PFSK-1 (cell line): ENCODE results near the gene FNBP1.

Experiments
- FOXP2 ChIP-seq: optimal IDR thresholded peaks from 2 replicates; pipeline ENCODE3; 2011; ENCODE audit warnings: borderline replicate concordance, control low read depth, inconsistent platforms; ENCODE audit not compliant: insufficient read depth; ENCODE audit errors: extremely low read length, extremely low read depth
- POLR2AphosphoS5 ChIP-seq: IDR thresholded peaks from 2 replicates; pipeline ENCODE4 v1.6.1; 2012; ENCODE audit warnings: low read depth, mild to moderate bottlenecking, control low read depth, low read length, moderate library complexity
- SIN3A ChIP-seq: IDR thresholded peaks from 2 replicates; pipeline ENCODE4 v1.6.1; 2012; ENCODE audit warnings: mild to moderate bottlenecking, low read length, moderate library complexity, borderline replicate concordance; ENCODE audit not compliant: insufficient read depth
- TAF1 ChIP-seq: IDR thresholded peaks from 2 replicates; pipeline ENCODE4 v1.6.1; 2012; ENCODE audit warnings: low read length, control low read depth, borderline replicate concordance; ENCODE audit not compliant: insufficient read depth
- TF ChIP-seq, protein P1 (sequence below), 2 experiments: IDR thresholded peaks; 2 replicates each; pipeline versions ENCODE4 v1.6.1 to v1.8.0; 2011 to 2012; ENCODE audit warnings: low read depth in 2 of 2, low read length in 2 of 2, control low read depth in 1 of 2, inconsistent platforms in 1 of 2, mild to moderate bottlenecking in 1 of 2, moderate library complexity in 1 of 2; ENCODE audit not compliant: insufficient read depth in 1 of 2

DNA sequence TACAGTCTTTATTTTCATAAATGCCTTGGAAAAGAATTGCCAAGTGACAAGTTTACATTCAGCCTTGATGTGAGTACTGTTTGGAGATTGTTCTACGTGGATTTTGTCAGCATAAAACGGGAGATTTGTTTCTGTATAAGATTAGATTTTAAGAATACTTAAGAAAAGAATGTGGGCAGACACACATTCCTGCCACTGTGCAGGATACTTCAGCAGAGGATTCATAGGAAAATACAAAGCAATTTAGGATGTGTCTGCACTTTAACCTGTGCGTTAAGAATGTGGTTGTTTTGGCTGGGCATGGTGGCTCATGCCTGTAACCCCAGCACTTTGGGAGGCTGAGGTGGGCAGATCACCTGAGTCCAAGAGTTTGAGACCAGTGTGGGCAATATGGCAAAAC, 47.9 kb upstream of the FNBP1 start:
- TF ChIP-seq POLR2AphosphoS5 (no peak), TAF1 (no peak), SIN3A (no peak), FOXP2 (no peak)
- TF ChIP-seq, protein P1, sequence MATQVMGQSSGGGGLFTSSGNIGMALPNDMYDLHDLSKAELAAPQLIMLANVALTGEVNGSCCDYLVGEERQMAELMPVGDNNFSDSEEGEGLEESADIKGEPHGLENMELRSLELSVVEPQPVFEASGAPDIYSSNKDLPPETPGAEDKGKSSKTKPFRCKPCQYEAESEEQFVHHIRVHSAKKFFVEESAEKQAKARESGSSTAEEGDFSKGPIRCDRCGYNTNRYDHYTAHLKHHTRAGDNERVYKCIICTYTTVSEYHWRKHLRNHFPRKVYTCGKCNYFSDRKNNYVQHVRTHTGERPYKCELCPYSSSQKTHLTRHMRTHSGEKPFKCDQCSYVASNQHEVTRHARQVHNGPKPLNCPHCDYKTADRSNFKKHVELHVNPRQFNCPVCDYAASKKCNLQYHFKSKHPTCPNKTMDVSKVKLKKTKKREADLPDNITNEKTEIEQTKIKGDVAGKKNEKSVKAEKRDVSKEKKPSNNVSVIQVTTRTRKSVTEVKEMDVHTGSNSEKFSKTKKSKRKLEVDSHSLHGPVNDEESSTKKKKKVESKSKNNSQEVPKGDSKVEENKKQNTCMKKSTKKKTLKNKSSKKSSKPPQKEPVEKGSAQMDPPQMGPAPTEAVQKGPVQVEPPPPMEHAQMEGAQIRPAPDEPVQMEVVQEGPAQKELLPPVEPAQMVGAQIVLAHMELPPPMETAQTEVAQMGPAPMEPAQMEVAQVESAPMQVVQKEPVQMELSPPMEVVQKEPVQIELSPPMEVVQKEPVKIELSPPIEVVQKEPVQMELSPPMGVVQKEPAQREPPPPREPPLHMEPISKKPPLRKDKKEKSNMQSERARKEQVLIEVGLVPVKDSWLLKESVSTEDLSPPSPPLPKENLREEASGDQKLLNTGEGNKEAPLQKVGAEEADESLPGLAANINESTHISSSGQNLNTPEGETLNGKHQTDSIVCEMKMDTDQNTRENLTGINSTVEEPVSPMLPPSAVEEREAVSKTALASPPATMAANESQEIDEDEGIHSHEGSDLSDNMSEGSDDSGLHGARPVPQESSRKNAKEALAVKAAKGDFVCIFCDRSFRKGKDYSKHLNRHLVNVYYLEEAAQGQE (IDR thresholded peaks at IDR 0.05; ENCODE audit: insufficient read depth in 1 of 2, low read depth in 2 of 2, low read length in 2 of 2): no peak
